Tibial nerve (tissue), 3 donors: ENCODE results near the gene THEMIS.

ENCODE experiments used
- CTCF ChIP-seq, 5 experiments: fragments of 200-600 bp in 3 of 5; fragments of 450-650 bp in 2 of 5; sonication (generic) in 3 of 5; IDR thresholded peaks; one replicate each; pipeline ENCODE4 v1.5.1; 2016 to 2019; ENCODE audit warnings: antibody characterized with exemption in 5 of 5, mild to moderate bottlenecking in 3 of 5, moderate library complexity in 2 of 5
- POLR2A ChIP-seq, 2 donors: fragments of 450-650 bp; IDR thresholded peaks; one replicate each; pipeline ENCODE4 v1.6.1; 2017; ENCODE audit warnings: antibody characterized with exemption in 2 of 2, mild to moderate bottlenecking in 2 of 2, moderate library complexity in 2 of 2

GRCh38 chr6:127737009-127737486 is 163.8 kb downstream of the THEMIS start:
- peak; percentile 37 to 59 (median 54) for TF ChIP-seq CTCF (IDR thresholded peaks at IDR 0.05)
- TF ChIP-seq POLR2A (IDR thresholded peaks at IDR 0.05), result no peak
